ENCODE data around the gene AHDC1.

The AHDC1 gene

GRCh38 chr1:27569088-27569460 is 34.9 kb downstream of the AHDC1 start:
- TF ChIP-seq CREB1 (IDR thresholded peaks at IDR 0.05; ENCODE audit: low read depth): no peak
- no peak for TF ChIP-seq EGR1 (IDR thresholded peaks at IDR 0.05)
- no peak for TF ChIP-seq ZBTB7A (IDR thresholded peaks at IDR 0.05; ENCODE audit: low read depth)
- no peak for TF ChIP-seq FOXM1 (IDR thresholded peaks at IDR 0.05; ENCODE audit: borderline replicate concordance, low read depth)
- no peak for TF ChIP-seq TCF12 (IDR thresholded peaks at IDR 0.05; ENCODE audit: low read depth)
- TF ChIP-seq EP300 (IDR thresholded peaks at IDR 0.05; ENCODE audit: borderline replicate concordance): no peak
- no peak for TF ChIP-seq USF1 (IDR thresholded peaks at IDR 0.05)
- no peak for TF ChIP-seq YY1 (IDR thresholded peaks at IDR 0.05; ENCODE audit: low read depth)
- TF ChIP-seq TEAD4 (IDR thresholded peaks at IDR 0.05): no peak
- no peak for TF ChIP-seq TAF1 (IDR thresholded peaks at IDR 0.05; ENCODE audit: low read depth)
- TF ChIP-seq, protein P1, sequence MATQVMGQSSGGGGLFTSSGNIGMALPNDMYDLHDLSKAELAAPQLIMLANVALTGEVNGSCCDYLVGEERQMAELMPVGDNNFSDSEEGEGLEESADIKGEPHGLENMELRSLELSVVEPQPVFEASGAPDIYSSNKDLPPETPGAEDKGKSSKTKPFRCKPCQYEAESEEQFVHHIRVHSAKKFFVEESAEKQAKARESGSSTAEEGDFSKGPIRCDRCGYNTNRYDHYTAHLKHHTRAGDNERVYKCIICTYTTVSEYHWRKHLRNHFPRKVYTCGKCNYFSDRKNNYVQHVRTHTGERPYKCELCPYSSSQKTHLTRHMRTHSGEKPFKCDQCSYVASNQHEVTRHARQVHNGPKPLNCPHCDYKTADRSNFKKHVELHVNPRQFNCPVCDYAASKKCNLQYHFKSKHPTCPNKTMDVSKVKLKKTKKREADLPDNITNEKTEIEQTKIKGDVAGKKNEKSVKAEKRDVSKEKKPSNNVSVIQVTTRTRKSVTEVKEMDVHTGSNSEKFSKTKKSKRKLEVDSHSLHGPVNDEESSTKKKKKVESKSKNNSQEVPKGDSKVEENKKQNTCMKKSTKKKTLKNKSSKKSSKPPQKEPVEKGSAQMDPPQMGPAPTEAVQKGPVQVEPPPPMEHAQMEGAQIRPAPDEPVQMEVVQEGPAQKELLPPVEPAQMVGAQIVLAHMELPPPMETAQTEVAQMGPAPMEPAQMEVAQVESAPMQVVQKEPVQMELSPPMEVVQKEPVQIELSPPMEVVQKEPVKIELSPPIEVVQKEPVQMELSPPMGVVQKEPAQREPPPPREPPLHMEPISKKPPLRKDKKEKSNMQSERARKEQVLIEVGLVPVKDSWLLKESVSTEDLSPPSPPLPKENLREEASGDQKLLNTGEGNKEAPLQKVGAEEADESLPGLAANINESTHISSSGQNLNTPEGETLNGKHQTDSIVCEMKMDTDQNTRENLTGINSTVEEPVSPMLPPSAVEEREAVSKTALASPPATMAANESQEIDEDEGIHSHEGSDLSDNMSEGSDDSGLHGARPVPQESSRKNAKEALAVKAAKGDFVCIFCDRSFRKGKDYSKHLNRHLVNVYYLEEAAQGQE (IDR thresholded peaks at IDR 0.05; ENCODE audit: low read depth): no peak
- TF ChIP-seq, protein P2, sequence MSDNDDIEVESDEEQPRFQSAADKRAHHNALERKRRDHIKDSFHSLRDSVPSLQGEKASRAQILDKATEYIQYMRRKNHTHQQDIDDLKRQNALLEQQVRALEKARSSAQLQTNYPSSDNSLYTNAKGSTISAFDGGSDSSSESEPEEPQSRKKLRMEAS (IDR thresholded peaks at IDR 0.05): no peak
- no peak for TF ChIP-seq CEBPB (IDR thresholded peaks at IDR 0.05)
- TF ChIP-seq RAD21 (IDR thresholded peaks at IDR 0.05; ENCODE audit: low read depth): no peak
- no peak for TF ChIP-seq NFIC (IDR thresholded peaks at IDR 0.05)

DNA sequence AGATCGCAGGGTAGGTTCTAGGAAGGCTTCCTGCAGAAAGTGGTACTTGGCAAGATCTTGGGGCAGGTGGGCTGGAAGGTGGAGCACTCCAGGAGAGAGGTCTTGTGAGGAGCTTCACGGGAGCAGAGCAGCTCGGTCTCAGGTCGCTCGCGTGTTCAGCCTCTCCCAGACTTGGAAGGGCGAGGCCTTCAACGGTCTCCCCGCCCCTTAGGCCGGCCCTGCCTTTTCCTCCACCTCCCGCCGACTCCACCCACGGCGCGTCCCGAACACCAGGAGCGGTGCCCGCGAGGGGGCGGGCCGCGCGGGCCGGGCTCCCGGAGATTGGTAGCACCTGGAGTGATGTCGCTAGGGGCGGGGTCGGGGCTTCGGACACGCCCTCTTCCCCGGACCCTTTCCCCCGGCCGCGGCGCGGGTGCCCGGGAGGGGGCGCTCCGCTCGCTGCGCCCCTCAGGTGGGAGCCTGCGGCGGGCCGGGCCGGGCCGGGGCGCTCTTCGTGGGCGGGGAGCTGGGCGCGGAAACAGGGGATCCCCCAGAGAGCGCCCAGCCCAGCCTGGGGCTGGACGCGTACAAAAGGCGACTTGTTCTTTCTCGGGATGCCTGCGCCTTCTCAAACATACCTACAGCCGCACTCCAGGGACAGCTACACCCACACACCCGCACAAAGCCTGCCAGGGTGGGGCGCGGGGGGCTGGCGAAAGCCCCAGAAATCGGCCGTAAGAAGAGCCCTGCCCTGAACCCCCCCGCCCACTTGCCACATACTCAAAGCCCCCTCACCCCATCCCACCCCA is 35.5 kb downstream of the AHDC1 start:
- TF ChIP-seq EGR1 (IDR thresholded peaks at IDR 0.05): peak; percentile 6; the same call in 1 of the 2 replicates
- TF ChIP-seq NFIC (IDR thresholded peaks at IDR 0.05): no peak
- TF ChIP-seq TEAD4 (IDR thresholded peaks at IDR 0.05): no peak
- TF ChIP-seq YY1 (IDR thresholded peaks at IDR 0.05; ENCODE audit: low read depth): no peak
- TF ChIP-seq EP300 (IDR thresholded peaks at IDR 0.05; ENCODE audit: borderline replicate concordance): no peak
- TF ChIP-seq, protein P2 (IDR thresholded peaks at IDR 0.05): 0 out of 2 replicates have a peak, but pooled peaks have one; percentile 22
- no peak for TF ChIP-seq CREB1 (IDR thresholded peaks at IDR 0.05; ENCODE audit: low read depth)
- TF ChIP-seq RAD21 (IDR thresholded peaks at IDR 0.05; ENCODE audit: low read depth): peak; percentile 39; the same call in 1 of the 2 replicates
- TF ChIP-seq USF1 (IDR thresholded peaks at IDR 0.05): no peak
- 0 out of 2 replicates have a peak, but pooled peaks have one; percentile 61 for TF ChIP-seq ZBTB7A (IDR thresholded peaks at IDR 0.05; ENCODE audit: low read depth)
- TF ChIP-seq CEBPB (IDR thresholded peaks at IDR 0.05): no peak
- TF ChIP-seq TAF1 (IDR thresholded peaks at IDR 0.05; ENCODE audit: low read depth): no peak

GRCh38 chr1:27567971-27568299 is 36.0 kb downstream of the AHDC1 start:
- TF ChIP-seq CREB1 (IDR thresholded peaks at IDR 0.05; ENCODE audit: low read depth): no peak
- TF ChIP-seq, protein P1 (IDR thresholded peaks at IDR 0.05; ENCODE audit: low read depth): no peak
- TF ChIP-seq, protein P2 (IDR thresholded peaks at IDR 0.05): no peak
- TF ChIP-seq CEBPB (IDR thresholded peaks at IDR 0.05): no peak
- no peak for TF ChIP-seq FOXM1 (IDR thresholded peaks at IDR 0.05; ENCODE audit: borderline replicate concordance, low read depth)
- no peak for TF ChIP-seq EP300 (IDR thresholded peaks at IDR 0.05; ENCODE audit: borderline replicate concordance)
- TF ChIP-seq RAD21 (IDR thresholded peaks at IDR 0.05; ENCODE audit: low read depth): no peak
- TF ChIP-seq NFIC (IDR thresholded peaks at IDR 0.05): no peak
- TF ChIP-seq YY1 (IDR thresholded peaks at IDR 0.05; ENCODE audit: low read depth): no peak
- TF ChIP-seq EGR1 (IDR thresholded peaks at IDR 0.05): no peak
- no peak for TF ChIP-seq USF1 (IDR thresholded peaks at IDR 0.05)

GRCh38 chr1:27567146-27567526 is 36.8 kb downstream of the AHDC1 start:
- no peak for TF ChIP-seq TCF12 (IDR thresholded peaks at IDR 0.05; ENCODE audit: low read depth)
- TF ChIP-seq RAD21 (IDR thresholded peaks at IDR 0.05; ENCODE audit: low read depth): no peak
- TF ChIP-seq FOXM1 (IDR thresholded peaks at IDR 0.05; ENCODE audit: borderline replicate concordance, low read depth): no peak
- TF ChIP-seq TEAD4 (IDR thresholded peaks at IDR 0.05): no peak
- TF ChIP-seq CEBPB (IDR thresholded peaks at IDR 0.05): no peak
- TF ChIP-seq EP300 (IDR thresholded peaks at IDR 0.05; ENCODE audit: borderline replicate concordance): no peak
- no peak for TF ChIP-seq YY1 (IDR thresholded peaks at IDR 0.05; ENCODE audit: low read depth)
- TF ChIP-seq, protein P2 (IDR thresholded peaks at IDR 0.05): no peak

All from Ishikawa (cell line).